Renal cortical epithelial cell (primary cell): Measurements from ENCODE around the gene ASAH2. TPM values are rescaled to one million over a fixed set of nuclear protein-coding genes. Genes with fewer than 3 reads are reported as not detected.
"Not testable (repeated sequence)": the region's sequence is repeated elsewhere in the genome, so short reads cannot be mapped to it uniquely, and the experiment has no call there.

Experiments used
- DNase-seq: peaks from one replicate; pipeline ENCODE4 v3.0.0-alpha.2; 2011; ENCODE audit warnings: low read depth
- total RNA-seq: library from RNA; depleted of rRNA; stranded (reverse); fragments of >200 nt; gene quantifications from 2 replicates; pipeline ENCODE4 v1.2.3, GENCODE V29; 2014

ASAH2 gene
- total RNA-seq, 1 donor from 2014 or later, result 1.2 TPM

DNA sequence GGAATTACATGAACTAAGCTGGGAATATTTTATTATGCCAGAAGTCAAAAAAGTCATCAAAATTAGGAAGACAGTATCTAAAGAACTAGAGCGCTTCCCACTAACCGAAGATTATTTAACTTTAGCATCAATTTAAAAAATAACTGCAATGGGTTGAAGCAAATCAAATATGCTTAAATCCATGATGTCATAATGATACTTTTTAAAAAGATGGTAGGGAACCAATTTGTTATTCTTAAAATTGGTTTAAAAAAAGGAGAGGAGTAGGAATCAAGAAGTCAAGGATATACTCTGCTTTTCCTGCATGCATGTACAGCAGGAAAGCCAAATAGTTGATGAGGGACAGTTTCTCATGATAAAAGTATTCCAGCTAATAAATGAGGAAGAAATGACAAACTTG lies 3.2 kb upstream of the ASAH2 start:
- no peak for DNase-seq

- DNase-seq, result no peak
Observed at GRCh38 chr10:50250096-50250854, 1.0 kb downstream of the ASAH2 start.

- no peak for DNase-seq
Observed at GRCh38 chr10:50248598-50248997, 2.7 kb downstream of the ASAH2 start.

- DNase-seq, result no peak
Observed at GRCh38 chr10:50248062-50248461, 3.3 kb downstream of the ASAH2 start.

DNA sequence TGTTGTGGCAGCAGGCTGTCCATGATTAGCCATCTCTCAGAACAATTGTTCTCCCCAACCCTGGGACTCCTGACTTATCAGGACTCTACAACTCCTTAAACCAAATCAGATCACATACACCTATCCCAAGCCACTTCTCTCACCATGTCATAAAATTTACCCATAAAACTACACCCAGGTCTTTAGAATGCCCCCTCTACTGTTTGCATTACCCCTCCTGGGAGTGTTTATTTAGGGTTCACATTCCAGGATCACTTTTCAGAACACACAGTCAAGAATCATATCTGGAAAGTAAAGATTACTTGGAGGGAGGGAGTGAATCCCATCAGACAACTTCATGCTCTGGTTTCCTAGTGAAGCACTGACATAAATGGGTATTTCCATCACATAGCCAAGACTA lies 7.1 kb downstream of the ASAH2 start:
- DNase-seq, result no peak

- DNase-seq, result no peak
Observed at GRCh38 chr10:50242777-50243176, 8.5 kb downstream of the ASAH2 start.

DNA sequence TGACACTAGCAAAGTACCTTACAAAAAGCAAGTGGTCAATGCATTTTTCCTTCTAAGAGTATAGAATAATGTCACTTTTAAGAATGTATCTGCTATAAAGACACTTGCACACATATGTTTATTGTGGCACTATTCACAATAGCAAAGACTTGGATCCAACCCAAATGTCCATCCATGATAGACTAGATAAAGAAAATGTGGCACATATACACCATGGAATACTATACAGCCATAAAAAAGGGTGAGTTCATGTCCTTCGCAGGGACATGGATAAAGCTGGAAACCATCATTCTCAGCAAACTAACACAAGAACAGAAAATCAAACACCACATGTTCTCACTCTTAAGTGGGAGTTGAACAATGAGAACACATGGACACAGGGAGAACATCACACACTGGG lies 9.8 kb downstream of the ASAH2 start:
- DNase-seq, result not testable (repeated sequence)

- DNase-seq, result no peak
Observed at GRCh38 chr10:50234486-50234885, 16.8 kb downstream of the ASAH2 start.

- DNase-seq, result no peak
Observed at GRCh38 chr10:50232261-50232639, 19.1 kb downstream of the ASAH2 start.

DNA sequence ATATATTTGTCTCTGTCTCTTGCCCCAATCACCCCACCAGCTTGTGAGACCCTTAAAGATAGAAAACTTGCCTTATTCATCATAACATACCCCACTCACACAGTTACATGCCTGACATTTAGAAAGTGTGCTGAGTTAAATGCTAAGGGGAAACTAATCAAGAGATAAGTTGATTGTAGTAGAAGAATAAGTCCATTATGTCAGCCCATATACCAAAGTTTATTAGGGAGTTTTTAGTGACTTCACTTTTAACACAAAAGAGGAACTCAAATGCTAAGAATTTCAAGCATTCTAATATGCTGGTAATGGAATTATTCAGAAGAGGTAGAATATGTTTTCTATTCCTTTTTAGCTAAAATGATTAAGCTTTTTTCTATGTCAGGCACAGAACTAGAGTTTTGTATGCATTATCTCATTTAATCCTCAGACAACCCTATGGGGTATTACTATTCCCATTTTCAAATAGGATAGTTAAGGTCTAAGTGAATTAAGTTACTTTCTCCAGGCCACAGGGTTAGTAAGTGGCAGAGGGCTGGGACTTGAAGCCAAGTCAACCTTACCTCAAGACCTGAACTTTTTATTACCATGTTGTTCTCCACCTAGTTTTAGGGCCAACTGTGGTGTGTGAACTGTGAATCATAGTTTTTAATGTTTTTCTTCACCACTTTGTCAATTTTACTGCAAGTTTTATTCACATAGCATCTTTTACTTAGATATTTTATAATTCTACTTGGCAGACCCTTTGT lies 19.6 kb downstream of the ASAH2 start:
- DNase-seq, result no peak

GRCh38 chr10:50229460-50229859 lies 21.9 kb downstream of the ASAH2 start:
- no peak for DNase-seq

DNA sequence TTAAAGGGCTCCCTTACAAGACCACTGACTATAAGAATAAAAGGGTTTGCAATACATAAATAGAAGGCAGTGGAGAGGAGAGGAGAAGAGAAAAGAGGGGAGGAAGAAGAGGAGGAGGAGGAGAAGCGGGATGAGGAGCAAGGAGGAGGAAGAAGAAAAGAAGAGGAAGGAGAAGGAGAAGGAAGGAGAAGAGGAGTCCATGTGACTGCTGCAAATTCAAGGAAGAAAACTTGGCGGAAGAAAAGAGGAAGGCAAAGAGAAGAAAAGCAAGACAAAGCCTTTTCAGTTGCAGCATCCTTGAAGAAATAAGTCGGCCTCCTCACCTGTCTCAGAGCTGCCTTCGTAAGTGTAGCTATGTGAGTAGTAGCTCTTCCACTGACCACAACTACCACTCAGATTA lies 22.6 kb downstream of the ASAH2 start:
- no peak for DNase-seq

- no peak for DNase-seq
Observed at GRCh38 chr10:50226610-50227009, 24.7 kb downstream of the ASAH2 start.

GRCh38 chr10:50224330-50224952 lies 26.9 kb downstream of the ASAH2 start:
- DNase-seq, result peak; percentile 57

DNA sequence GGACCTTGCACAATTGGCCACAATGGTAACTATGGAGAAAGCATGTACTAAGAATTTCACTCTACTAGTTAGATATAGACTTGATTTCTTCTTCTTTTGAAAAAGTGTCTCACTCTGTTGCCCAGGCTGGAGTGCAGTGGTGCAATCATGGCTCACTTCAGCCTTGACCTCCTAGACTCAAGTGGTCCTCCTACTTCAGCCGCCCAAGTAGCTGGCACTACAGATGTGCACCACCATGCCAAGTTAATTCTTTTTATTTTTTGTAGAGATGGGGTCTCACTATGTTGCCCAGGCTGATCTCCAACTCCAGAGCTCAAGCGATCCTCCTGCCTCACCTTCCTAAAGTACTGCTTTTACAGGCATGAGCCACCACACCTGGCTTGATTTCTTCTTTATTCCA lies 29.1 kb downstream of the ASAH2 start:
- DNase-seq, result no peak

- no peak for DNase-seq
Observed at GRCh38 chr10:50221470-50221869, 29.8 kb downstream of the ASAH2 start.

GRCh38 chr10:50219646-50220045 lies 31.7 kb downstream of the ASAH2 start:
- DNase-seq, result no peak

DNA sequence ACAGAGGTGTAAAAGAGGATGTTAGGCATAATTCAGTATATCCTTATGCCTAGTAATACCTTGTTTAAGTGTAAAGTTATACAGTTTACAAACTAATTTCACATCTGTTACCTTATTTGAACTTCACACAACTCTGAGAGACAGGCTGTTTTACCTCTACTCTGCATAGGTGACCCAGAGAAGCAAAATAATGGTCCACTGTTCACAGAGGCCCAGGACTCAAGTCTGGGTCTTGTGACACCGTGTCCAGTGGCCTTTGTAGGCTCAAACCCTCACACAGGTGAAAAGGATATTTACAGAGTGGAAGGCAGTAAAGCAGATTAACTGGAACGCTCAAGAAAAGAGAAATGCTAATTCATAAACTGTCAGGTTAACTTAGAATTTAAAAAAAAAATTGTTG lies 32.1 kb downstream of the ASAH2 start:
- no peak for DNase-seq

DNA sequence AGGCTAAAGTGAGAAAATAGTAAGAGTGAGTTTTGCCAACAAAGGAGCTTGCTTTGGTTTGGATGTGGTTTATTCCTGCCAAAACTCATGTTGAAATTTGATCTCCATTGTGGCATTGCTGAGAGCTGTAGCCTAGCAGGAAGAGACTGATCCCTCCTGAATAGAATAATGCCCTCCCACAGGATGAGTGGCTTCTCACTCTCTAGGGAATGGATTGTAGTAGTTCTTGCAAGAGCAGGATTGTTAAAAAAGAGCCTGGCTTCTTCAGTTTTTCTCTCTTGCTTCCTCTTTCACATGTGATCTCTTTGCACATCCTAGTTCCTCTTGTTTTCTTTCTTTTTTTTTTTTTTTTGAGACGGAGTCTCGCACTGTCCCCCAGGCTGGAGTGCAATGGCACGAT lies 34.4 kb downstream of the ASAH2 start:
- no peak for DNase-seq

- DNase-seq, result no peak
Observed at GRCh38 chr10:50216418-50216817, 34.9 kb downstream of the ASAH2 start.

DNA sequence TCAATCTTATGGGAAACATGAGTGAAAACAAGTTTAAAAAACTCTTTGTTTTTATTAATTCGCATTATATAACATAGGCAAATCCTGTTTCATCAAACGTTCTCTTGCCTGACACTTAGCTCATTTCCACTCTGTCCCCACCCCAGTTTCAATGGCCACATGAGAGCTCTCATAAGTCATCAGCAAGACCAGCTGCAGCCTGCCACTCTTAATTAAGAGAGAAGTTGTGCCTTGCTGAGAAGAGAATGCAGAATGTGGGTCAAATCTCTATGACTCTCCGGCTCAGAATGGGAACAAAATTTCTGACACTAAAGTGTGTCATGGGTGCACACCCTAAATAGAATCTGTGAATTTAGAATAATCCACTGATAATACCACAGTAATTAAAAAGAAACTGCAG lies 39.6 kb downstream of the ASAH2 start:
- no peak for DNase-seq

- DNase-seq, result no peak
Observed at GRCh38 chr10:50210876-50211275, 40.4 kb downstream of the ASAH2 start.
